HS-27A (cell line): ENCODE measurements around the gene PITPNC1.
"Not testable (repeated sequence)": the region's sequence is repeated elsewhere in the genome, so short reads cannot be mapped to it uniquely, and the experiment has no call there.

Source experiments
- DNase-seq: peaks from one replicate; pipeline ENCODE4 v3.0.0-alpha.2; 2012; ENCODE audit warnings: low read depth, missing footprints

PITPNC1 gene

DNA sequence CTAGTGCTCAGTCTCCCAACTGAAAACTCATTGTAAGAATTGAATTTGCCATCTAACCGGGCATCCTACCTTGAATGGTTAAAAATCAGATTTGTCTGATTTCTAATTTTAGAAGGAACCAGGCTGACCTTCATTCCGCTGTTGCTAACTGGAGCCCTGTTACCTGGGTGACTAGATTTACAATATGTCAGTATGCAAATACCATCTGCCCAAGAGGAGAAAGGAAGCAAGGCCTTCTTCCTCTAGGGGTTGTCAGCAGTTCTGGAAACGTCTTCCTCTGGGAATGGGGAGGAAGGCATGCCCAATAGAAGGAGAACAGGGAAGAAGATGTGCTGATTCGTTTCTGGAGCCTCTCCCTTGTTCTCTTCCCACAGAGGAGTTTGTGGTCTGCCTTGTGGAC is 137.9 kb downstream of the PITPNC1 start:
- no peak for DNase-seq

DNA sequence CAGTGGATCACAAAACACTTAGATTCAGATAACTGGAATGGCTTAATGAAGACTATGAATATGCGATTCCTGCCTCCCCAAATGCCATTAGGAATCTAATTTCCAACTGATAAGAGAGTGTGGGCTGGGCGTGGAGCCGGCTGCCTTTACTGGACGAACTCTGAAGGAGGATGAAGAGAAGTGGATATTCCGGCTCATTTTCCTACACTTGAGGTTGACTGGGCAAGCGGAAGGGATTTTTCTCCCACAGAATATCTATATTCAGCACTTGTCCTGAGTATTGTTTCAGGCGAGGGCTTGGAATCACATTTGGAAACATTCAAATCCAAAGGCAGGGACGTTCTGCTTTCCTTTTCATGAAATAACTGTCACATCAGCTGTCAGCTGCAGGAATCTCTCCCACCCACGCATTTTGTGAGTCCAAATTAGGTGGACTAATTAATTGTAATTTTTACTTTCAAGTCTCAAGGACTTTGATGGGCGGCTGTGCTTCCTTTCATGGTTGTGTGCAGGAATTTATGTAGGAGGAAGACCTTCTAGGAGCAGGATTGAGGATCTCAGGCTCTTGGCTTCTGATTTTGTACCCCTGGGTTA is 138.5 kb downstream of the PITPNC1 start:
- DNase-seq = no peak

DNA sequence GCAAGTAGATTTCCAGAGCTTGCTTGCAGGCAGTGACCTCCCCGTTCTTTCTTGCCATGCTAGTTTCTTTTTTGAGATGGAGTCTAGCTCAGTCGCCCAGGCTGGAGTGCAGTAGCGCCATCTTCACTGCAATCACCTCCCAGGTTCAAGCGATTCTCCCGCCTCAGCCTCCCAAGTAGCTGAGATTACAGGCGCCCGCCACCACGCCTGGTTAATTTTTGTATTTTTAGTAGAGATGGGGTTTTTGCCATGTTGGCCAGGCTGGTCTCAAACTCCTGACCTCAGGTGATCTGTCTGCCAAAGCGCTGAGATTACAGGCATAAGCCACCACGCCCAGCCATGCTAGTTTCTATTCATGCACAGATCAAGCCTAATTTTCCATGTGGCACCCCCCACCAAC is 139.5 kb downstream of the PITPNC1 start:
- not testable (repeated sequence) for DNase-seq

DNA sequence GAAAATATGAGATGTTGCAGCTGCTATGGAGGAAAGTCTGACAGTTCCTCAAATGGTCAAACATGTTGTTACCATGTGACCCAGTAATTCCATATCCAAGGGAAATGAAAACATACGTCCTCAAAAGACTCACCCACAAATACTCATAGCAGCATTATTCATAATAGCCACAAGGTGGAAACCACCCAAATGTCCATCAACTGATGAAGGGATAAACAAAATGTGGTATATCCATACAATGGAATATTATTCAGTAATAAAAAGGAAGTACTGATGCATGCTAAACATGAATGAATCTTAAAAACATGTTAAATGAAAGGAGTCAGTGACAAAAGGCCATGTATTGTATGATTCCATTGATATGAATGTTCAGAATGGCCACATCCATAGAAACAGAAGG is 140.2 kb downstream of the PITPNC1 start:
- DNase-seq = no peak

DNA sequence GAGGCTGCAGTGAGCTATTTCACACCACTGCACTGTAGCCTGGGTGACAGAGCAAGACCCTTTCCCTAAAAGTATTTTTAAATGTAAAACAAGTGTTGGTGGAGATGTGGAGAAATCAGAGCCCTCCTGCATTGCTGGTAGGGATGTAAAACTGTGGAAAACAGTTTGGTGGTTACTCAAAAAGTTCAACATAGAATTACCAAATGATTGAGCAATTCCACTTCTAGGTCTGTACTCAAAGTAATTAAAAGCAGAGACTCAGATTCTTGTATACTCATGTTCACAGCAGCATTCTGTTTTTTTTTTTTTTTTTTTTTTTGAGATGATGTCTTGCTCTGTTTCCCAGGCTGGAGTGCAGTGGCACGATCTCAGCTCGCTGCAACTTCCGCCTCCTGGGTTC is 141.8 kb downstream of the PITPNC1 start:
- no peak for DNase-seq

DNA sequence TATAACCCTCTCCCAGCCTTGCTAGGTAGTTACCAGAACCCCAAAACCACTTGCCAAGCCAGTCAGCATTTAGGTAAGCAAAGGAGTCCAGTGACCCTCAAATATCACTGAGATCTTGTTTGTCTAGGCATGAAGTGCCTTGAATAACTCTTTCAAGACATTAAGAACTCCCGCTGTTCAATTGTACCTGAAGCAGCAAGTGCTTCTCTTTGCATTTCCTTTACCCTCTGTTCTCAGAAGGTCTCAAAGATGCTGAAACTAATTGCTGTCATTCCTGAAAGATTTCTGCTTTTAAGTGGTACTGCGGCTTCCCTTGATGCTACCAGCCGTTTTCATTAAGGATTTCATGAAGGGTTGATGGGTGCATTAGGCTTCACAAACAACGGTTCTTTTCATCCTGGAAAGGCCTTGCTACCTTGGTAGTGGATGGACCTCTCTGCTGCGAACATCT is 142.7 kb downstream of the PITPNC1 start:
- DNase-seq = no peak

DNA sequence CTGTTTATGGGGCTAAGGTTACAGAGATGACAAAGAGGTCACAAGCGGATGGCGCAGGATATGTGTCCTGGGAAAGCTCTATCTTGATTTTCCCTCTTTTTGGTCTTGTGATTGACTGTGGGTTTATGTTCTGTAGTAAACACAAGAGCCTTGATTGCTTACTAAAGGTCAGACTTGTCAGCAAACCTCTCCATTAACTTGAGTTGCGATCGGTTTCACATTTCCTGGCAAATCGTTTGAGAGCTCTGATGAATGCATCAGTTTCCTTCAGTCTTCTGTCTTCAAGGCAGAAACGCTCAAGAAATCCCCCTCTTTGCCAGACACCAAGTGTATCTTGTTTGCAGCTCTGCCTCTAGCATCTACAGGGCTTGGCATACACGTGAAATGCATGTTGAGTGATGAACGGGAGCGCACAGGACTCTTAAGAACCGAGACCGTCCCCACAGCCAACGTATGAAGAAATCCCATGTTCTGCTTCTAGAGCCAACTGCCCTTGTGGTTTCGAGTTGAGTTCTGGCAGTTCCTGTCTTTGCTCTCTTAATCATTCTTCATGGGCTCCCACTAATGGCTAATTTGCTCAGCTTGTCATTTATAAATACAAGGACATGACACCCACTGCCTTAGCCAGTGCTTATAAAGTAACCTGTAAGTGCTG is 143.3 kb downstream of the PITPNC1 start:
- DNase-seq = no peak

- DNase-seq = no peak
Measured at GRCh38 chr17:67520916-67521774, 144.1 kb downstream of the PITPNC1 start.

GRCh38 chr17:67521775-67522069 is 144.6 kb downstream of the PITPNC1 start:
- no peak for DNase-seq

DNA sequence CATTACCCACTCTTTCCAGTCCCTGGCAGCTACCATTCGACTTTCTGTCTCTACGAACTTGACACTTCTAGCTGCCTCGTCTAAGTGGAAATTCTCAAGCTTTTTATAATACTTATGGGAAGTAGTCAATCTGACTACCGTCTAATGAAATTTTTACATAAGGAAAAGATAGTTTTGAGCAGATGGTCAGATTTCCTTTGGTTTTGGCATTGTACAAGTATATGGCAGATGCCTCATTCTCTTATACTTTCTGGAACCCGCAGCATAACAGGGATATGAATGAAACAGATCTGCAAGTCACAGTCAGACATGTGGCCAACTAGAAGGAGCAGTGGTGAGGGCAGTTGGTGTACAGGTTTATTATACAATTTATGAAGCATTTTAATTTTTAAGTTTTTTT is 146.0 kb downstream of the PITPNC1 start:
- DNase-seq = no peak

DNA sequence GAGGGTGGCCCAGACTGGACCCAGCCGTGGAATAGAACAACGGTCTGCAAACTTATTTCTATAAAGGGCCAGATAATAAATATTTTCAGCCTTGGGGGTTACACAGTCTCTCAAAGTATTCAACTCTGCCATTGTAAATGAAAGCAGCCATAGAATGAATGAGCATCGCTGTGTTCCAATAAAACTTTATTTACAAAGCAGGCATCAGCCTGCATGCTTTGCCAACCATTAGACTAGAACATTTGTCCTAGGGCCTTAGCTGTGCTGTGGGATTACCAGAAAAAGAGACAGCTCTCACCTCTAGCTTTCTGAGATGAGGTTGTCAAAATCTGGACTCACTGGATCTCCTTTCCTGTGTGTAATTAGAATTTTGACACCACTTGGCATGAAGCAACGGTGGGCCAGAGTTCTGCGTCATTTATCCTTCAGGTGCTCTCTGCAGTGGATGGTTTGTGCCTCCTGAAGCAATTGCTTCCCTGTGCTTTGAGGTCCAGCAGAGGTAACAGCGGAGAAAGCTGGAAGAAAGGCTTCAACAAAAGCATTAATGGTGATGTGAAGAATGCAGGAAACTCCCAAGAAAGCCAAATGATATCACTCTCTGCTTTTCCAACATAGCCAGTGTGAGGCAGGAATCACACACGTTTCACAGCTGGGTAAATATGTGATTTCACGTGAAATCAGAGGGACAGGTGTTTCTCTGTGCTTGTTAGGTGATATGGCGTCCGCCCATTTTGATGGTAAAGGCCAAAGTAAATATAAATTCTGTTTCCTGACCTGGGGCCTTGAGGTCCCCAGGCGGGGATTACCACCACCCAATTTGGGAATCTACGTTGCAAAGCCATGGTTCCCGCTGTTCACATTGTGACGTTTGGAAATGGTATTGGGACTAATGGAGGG is 148.4 kb downstream of the PITPNC1 start:
- no peak for DNase-seq

DNA sequence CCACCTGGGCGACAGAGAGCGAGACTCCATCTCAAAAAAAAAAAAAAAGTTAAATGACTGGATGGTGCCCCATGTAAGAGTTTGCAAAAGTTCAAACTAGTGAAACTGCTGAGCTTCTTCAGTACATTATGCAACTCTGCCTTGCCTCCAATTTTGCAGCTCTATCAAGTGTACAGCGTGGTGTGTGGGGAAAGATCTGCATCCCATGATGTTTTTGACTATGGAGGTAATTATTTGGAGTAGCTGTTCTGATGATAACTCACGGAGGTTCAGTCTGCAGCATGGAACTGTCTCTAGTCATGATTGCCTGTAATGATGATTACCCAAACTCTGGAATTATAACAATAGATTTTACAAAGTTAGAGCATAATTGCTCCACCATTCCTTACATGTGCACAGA is 149.6 kb downstream of the PITPNC1 start:
- DNase-seq = no peak

DNA sequence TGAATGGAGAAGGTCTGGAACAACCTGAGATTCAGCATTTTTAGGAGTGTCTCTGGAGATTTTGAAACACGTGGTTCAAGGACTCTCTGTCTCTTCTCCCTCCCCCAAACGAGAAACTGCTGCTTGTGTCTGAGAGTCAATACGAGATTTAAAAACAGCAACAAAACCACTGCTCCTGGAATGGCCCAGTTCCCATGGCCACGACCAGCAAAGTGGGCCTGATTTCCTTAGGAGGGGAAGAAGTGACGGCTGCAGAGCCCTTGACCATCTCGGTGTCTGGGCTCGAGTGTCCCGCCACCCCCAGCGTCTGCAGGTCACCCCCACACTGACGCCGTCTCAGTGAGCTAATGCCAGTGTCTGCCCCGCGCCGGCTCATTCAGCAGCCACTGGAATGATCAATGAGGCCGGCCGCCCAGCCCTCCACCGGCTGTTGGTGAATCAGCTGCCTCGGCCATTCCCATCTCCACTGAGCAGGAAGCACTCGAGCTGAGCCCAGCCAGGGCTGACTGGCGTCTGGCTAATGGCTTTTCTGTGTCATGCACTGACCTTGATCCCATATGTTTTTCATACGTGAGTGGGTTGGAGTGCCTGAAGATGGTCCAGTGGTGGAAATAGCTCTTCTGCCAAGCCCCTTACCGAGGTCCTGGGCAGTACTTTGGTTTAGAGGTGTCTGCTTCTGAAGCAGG is 151.8 kb downstream of the PITPNC1 start:
- no peak for DNase-seq

DNA sequence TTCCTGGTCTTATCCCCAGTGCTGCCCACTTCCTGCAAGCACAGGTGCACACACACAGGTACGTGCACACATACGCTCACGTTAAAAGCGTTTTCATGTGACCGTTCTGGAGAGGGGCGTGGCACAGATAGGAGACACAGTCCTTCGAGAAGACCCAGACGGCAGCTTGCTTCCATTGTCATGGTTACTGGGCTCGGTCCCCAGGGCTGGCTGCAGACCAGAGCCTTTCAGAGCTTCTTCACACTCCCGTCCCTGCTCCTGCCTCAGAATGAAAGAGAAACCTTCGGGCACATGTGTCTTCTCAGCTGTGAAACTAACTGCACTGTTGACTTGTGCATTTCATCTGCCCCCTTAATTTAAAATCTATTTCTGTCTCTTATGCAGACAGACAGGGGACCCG is 154.2 kb downstream of the PITPNC1 start:
- DNase-seq = no peak

- DNase-seq = no peak
Measured at GRCh38 chr17:67532326-67532871, 155.3 kb downstream of the PITPNC1 start.

GRCh38 chr17:67534941-67535340 is 157.9 kb downstream of the PITPNC1 start:
- no peak for DNase-seq

DNA sequence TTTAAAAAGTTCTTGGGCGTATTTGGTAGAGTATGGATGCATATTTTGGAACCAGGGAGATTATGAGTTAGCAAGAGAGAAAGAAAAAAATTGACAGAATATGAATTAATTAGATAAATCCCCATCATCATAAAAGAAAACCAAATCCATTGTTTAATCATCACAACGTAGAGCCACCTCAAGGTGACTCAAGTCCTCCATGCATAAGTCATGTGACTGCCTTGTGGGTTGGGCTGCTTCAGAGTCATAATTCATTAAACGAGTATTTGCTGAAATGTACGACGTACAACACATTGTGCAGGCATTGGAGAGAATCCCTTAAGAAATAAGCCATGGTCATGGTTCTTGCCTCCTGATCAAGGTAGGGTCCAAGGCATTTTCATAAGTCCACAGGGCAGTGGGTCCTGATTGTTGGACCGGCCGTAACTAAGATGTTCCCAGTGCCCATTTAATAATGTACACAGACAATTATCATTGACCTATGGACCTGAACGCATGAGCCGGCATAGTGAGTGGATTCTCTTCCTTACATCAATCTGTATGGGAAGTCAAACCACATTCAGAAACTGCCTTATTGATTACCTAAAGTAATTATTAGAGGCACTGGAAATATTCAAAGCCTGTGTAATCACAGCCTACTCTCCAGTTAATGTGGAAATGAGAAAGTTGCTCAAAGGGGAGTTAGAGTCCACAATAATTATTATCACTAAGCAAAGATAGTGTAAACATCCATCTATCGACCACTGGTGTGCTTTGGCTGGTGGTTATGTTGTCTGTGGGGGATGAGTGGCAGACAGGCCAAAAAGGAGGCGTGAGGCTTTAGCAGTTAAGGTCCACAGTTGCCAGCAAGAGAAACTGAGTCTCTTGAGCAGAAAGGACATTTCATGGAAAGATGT is 165.4 kb downstream of the PITPNC1 start:
- DNase-seq = no peak

GRCh38 chr17:67544364-67544955 is 167.4 kb downstream of the PITPNC1 start:
- no peak for DNase-seq

GRCh38 chr17:67546578-67547527 is 169.8 kb downstream of the PITPNC1 start:
- DNase-seq = no peak
